Keratinocyte (primary cell): ENCODE measurements around the gene OR10V1.

Experiments used
- EZH2 ChIP-seq: IDR thresholded peaks from one replicate; pipeline ENCODE4 v1.6.1; 2012; ENCODE audit warnings: inconsistent platforms, mild to moderate bottlenecking, low read length, moderate library complexity
- TF ChIP-seq, protein P1 (sequence below), 3 experiments: IDR thresholded peaks in 1 of 3; conservative IDR thresholded peaks in 1 of 3; optimal IDR thresholded peaks in 1 of 3; 2 replicates in 2 of 3; 3 replicates in 1 of 3; pipeline versions ENCODE3 to v1.5.1; 2011; ENCODE audit warnings: low read length in 3 of 3, mild to moderate bottlenecking in 3 of 3, moderate library complexity in 2 of 3, control low read depth in 1 of 3, inconsistent platforms in 1 of 3; ENCODE audit not compliant: insufficient read depth in 2 of 3; ENCODE audit errors: extremely low read depth in 1 of 3

- TF ChIP-seq, protein P1, sequence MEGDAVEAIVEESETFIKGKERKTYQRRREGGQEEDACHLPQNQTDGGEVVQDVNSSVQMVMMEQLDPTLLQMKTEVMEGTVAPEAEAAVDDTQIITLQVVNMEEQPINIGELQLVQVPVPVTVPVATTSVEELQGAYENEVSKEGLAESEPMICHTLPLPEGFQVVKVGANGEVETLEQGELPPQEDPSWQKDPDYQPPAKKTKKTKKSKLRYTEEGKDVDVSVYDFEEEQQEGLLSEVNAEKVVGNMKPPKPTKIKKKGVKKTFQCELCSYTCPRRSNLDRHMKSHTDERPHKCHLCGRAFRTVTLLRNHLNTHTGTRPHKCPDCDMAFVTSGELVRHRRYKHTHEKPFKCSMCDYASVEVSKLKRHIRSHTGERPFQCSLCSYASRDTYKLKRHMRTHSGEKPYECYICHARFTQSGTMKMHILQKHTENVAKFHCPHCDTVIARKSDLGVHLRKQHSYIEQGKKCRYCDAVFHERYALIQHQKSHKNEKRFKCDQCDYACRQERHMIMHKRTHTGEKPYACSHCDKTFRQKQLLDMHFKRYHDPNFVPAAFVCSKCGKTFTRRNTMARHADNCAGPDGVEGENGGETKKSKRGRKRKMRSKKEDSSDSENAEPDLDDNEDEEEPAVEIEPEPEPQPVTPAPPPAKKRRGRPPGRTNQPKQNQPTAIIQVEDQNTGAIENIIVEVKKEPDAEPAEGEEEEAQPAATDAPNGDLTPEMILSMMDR (optimal IDR thresholded peaks at IDR 0.05 in 1 of 3, IDR thresholded peaks at IDR 0.05 in 1 of 3, conservative IDR thresholded peaks at IDR 0.05 in 1 of 3; ENCODE audit: extremely low read depth in 1 of 3, insufficient read depth in 2 of 3, low read length in 3 of 3): no peak
- TF ChIP-seq EZH2: no peak
Observed at GRCh38 chr11:59676205-59676604, 37.4 kb downstream of the OR10V1 start.
